BJ (cell line): ENCODE results near the gene GFAP. TPM values are rescaled to one million over a fixed set of nuclear protein-coding genes. Genes with fewer than 3 reads are reported as not detected.
A peak's percentile ranks its signal among the peaks of the same experiment; 100 is the strongest.

Experiments
- CTCF ChIA-PET: fragments of 350-600 bp; formaldehyde crosslinking; extraction: SDS; loops from one replicate; lab custom pipeline; 2021; ENCODE audit warnings: antibody characterized with exemption, inconsistent platforms; lab: Yijun Ruan, JAX
- POLR2A ChIA-PET: fragments of 300-600 bp; sonication (Branson Sonifier 250); formaldehyde crosslinking; extraction: SDS; loops from one replicate; lab custom pipeline; 2021; ENCODE audit warnings: antibody characterized with exemption; lab: Charles Lee
- DNase-seq: peaks from one replicate; pipeline ENCODE4 v3.0.0-alpha.2; 2011; ENCODE audit warnings: low read depth
- H3K27me3 ChIP-seq: 2 replicates; pipeline ENCODE4 v1.6.0; 2011; ENCODE audit warnings: low read length; ENCODE audit not compliant: control insufficient read depth, insufficient read depth
- H3K36me3 ChIP-seq: 2 replicates; pipeline ENCODE4 v1.5.1; 2011; ENCODE audit warnings: low read length; ENCODE audit not compliant: control insufficient read depth, insufficient read depth
- H3K4me3 ChIP-seq: 2 replicates; pipeline ENCODE4 v1.5.1; 2011; ENCODE audit warnings: low read depth, mild to moderate bottlenecking, control low read depth, low read length
- polyA plus RNA-seq: library from polyadenylated mRNA; depleted of rRNA; stranded (reverse); fragments of >200 nt; gene quantifications from 2 replicates; pipeline ENCODE4 v1.2.3, GENCODE V29; 2011
- TF ChIP-seq, protein P1 (sequence below): IDR thresholded peaks from 2 replicates; pipeline ENCODE4 v1.5.1; 2011; ENCODE audit warnings: low read depth, mild to moderate bottlenecking, control low read depth, inconsistent platforms, low read length, moderate library complexity; ENCODE audit not compliant: insufficient read depth

GFAP gene
- polyA plus RNA-seq, 1 experiment, result 0.13 TPM

DNA sequence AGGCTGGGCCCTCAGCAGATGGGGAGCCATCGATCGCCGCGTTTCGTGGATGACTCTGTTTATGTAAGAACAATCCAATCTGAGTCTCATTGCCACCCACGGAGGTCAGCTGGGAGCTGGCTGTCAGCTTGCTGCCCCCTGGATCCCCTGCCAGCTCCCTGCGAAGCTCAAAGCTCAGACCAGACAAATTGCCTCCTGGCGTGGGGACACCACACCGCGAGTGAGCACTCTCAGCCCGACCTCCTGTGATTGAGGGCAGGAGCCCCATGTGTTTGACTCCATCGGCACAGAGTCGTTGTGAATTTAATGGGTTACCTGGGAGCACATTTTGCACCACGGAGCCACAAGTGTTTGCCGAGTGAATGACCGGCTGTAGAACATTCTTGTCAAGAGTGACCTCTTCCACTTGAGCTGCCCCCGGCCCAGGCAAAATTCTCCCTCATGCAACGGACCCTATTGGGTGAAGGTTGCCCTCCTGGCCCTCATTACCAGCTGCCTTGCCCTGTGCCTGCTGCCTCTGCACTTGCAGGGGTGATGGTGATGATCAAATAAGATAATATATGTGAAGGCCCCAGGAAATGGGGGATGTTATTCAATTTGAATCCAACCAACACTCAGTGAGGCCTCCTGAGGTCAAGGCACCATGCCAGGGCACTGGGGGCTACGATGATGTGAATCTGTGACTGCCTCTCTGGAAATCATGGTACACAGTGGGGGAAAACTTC, 7.6 kb upstream of the GFAP start:
- CTCF ChIA-PET, result interaction anchor here (1.4 to 16.0 kb wide), 4 partner anchors 8 to 96 kb away, joined by 4 to 259 read pairs (median 23); no protein-coding TSS in a partner anchor

DNA sequence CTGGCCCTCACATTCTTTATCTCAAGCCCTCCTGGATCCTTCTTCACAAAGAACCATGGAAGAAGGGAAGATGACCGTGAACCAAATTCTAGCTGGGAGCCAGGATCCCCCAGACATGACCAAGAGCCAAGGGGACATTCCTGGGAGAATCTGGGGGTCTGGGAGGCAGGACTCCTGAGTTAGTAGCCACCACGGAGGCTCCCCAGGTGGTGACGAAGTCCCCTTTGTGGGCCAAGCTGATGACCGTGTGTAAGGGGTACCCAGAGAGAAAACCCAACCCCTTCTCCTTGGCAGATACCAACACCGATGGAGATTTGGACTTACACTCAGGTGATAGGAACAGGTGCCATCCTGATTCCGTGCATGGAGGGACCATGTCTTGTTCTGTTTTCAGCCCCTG, 6.8 kb upstream of the GFAP start:
- TF ChIP-seq, protein P1, sequence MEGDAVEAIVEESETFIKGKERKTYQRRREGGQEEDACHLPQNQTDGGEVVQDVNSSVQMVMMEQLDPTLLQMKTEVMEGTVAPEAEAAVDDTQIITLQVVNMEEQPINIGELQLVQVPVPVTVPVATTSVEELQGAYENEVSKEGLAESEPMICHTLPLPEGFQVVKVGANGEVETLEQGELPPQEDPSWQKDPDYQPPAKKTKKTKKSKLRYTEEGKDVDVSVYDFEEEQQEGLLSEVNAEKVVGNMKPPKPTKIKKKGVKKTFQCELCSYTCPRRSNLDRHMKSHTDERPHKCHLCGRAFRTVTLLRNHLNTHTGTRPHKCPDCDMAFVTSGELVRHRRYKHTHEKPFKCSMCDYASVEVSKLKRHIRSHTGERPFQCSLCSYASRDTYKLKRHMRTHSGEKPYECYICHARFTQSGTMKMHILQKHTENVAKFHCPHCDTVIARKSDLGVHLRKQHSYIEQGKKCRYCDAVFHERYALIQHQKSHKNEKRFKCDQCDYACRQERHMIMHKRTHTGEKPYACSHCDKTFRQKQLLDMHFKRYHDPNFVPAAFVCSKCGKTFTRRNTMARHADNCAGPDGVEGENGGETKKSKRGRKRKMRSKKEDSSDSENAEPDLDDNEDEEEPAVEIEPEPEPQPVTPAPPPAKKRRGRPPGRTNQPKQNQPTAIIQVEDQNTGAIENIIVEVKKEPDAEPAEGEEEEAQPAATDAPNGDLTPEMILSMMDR, result no peak
- CTCF ChIA-PET, result interaction anchor here (1.4 to 16.0 kb wide), 8 partner anchors 8 to 213 kb away, joined by 4 to 259 read pairs (median 20); partner anchors contain the start of genes ACBD4 and PLCD3

More for the DNA sequence above, 7.6 kb upstream of the GFAP start:
- DNase-seq, result no peak
- POLR2A ChIA-PET, result no interaction called here
- Histone ChIP-seq H3K27me3 (no peaks in the 10 kb centered on the region), H3K36me3 (peaks cover 7% of the 10 kb centered on the region), H3K4me3 (no peak overlapping the region)
- TF ChIP-seq, protein P1, result no peak

DNA sequence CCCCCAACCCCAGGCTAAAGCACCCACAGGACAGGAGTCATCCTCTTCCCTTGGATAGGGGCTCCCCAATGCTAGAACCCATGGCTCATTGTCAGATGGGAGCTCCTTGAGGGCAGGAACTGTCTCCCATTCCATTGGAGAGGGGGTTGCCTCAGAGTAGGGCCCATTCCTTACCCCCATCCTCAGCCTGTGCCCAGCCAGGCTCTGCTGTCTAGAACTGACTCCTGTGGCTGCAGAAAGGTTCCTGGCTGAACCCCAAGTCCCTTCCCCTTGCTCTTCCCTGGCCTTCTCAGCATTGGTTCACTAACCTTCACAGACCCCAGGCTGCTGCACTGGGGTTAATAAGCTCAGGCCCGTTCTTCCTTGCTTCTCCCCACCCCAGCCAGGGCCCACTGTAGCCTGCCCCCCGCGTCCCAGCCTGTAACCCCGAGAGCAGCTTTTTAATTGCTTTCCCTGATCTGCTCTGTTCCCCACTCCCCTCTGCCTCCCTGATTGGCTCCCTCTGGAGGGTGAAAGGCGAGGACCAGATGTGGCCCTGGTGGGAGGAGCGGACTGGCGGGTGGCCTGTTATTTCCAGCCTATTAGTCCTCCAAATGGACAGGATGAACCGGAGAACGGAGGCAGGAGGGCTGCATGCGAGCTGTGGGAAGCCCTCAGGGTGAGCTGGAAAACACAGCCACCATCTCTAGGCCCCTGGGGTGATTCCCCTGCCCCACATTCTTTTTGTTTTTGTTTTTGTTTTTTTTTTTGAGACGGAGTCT, 6.0 kb upstream of the GFAP start:
- no peaks in the 10 kb centered on the region for H3K27me3 ChIP-seq
- no peak overlapping the region for H3K4me3 ChIP-seq
- peaks cover 3% of the 10 kb centered on the region for H3K36me3 ChIP-seq
- TF ChIP-seq, protein P1, result 0 out of 2 replicates have a peak, but pooled peaks have one; percentile 21
- CTCF ChIA-PET, result interaction anchor here (0.6 to 16.0 kb wide), 23 partner anchors 8 to 274 kb away, joined by 3 to 259 read pairs (median 9); partner anchors contain the start of genes ACBD4 and PLCD3
- POLR2A ChIA-PET, result no interaction called here
- DNase-seq, result no peak

More for the DNA sequence above, 6.8 kb upstream of the GFAP start:
- no peaks in the 10 kb centered on the region for H3K27me3 ChIP-seq
- POLR2A ChIA-PET, result no interaction called here
- H3K36me3 ChIP-seq, result peaks cover 7% of the 10 kb centered on the region
- DNase-seq, result no peak
- no peak overlapping the region for H3K4me3 ChIP-seq

DNA sequence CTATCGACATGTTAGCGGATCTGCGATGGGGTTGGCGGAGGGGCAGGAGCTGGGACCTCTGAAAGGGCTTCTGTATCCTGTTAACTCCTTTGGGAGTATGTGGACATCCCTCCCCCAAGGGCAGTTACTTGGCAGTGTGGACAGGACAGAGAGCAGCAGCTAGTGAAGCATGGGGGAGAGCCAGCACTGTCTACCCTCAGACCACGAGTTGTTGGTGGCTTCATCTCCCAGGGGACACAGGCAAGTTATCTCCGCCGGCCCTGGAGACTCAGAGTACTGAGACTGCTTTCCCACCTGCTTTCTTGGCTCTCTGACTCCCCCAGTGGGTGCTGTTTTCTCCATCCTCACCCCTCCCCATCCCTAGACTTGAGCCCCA, 5.3 kb upstream of the GFAP start:
- CTCF ChIA-PET, result interaction anchor here (0.5 to 16.0 kb wide), 45 partner anchors 9 to 262 kb away, joined by 3 to 259 read pairs (median 5); partner anchors contain the start of genes ACBD4, EFTUD2 and PLCD3
- Histone ChIP-seq H3K36me3 (no peaks in the 10 kb centered on the region), H3K4me3 (no peak overlapping the region), H3K27me3 (no peaks in the 10 kb centered on the region)
- no peak for DNase-seq
- POLR2A ChIA-PET, result no interaction called here
- TF ChIP-seq, protein P1, result no peak
